Body of pancreas (tissue), 4 donors: Measurements from ENCODE around the gene PPM1H. TPM values are rescaled to one million over a fixed set of nuclear protein-coding genes. Genes with fewer than 3 reads are reported as not detected.

Experiments used
- ATAC-seq: fragments of 150-250 bp; one replicate; pipeline ENCODE4 v1.9.1; 2016
- DNase-seq, 4 donors: peaks; one replicate each; pipeline ENCODE4 v3.0.0-alpha.2; 2019
- H3K27ac ChIP-seq, 4 donors: fragments of 200-600 bp; sonication (generic); 1 replicate in 3 of 4; 2 replicates in 1 of 4; pipeline versions ENCODE4 v1.5.1 to v1.6.1; 2016 to 2019; ENCODE audit warnings: mild to moderate bottlenecking in 1 of 4, mixed read lengths in 1 of 4, moderate library complexity in 1 of 4
- H3K27me3 ChIP-seq, 2 donors: fragments of 200-600 bp; sonication (generic); one replicate each; pipeline ENCODE4 v1.6.0; 2016; ENCODE audit warnings: mild to moderate bottlenecking in 1 of 2
- H3K36me3 ChIP-seq, 2 donors: fragments of 200-600 bp; sonication (generic); replicated peaks in 1 of 2; 2 replicates each; pipeline ENCODE4 v1.5.1; 2016; ENCODE audit warnings: low read depth in 2 of 2; ENCODE audit not compliant: insufficient read depth in 1 of 2
- H3K4me1 ChIP-seq: fragments of 200-600 bp; sonication (generic); one replicate; pipeline ENCODE4 v1.6.0; 2016
- H3K4me3 ChIP-seq, 2 donors: fragments of 200-600 bp; sonication (generic); 1 replicate in 1 of 2; 2 replicates in 1 of 2; pipeline ENCODE4 v1.5.1; 2016 to 2019
- H3K9me3 ChIP-seq, 3 donors: fragments of 200-600 bp; sonication (generic); 1 replicate in 2 of 3; 2 replicates in 1 of 3; pipeline ENCODE4 v1.5.1; 2016
- CTCF ChIP-seq, 7 experiments: fragments of 450-650 bp in 4 of 7; fragments of 200-600 bp in 3 of 7; sonication (generic) in 3 of 7; IDR thresholded peaks; one replicate each; pipeline ENCODE4 v1.5.1; 2016 to 2019; ENCODE audit warnings: antibody characterized with exemption in 7 of 7
- POLR2A ChIP-seq, 3 donors: fragments of 450-650 bp; IDR thresholded peaks; one replicate each; pipeline ENCODE4 v1.6.1; 2016; ENCODE audit warnings: antibody characterized with exemption in 3 of 3, mild to moderate bottlenecking in 2 of 3
- WGBS, 2 donors: methylation state at CpG; one replicate each; pipeline ENCODE4 v1.1.5; 2017; 5-methylcytosine and 5-hydroxymethylcytosine counted together
- intact Hi-C: fragments of 100-400 bp; cut with DNase I; formaldehyde crosslinking; loops from one replicate; pipeline ENCODE4 v1.15.1; 2023
- total RNA-seq, 2 donors: library from RNA; depleted of rRNA; stranded (reverse); fragments of >200 nt; gene quantifications; one replicate each; pipeline ENCODE4 v1.1.0, GENCODE V29; 2016

The PPM1H gene
- total RNA-seq, 2 donors from 2014 or later = 4.9 to 6.3 TPM

GRCh38 chr12:62618319-62618718 is 316.6 kb downstream of the PPM1H start:
- ATAC-seq (no peak), DNase-seq (no peak)
- Histone ChIP-seq H3K4me3 (no peak overlapping the region), H3K27me3 (no peaks in the 10 kb centered on the region), H3K4me1 (no peaks in the 10 kb centered on the region), H3K27ac (no peak overlapping the region), H3K36me3 (no peaks in the 10 kb centered on the region), H3K9me3 (no peaks in the 10 kb centered on the region)
- intact Hi-C loops = no loop called here
- TF ChIP-seq CTCF (IDR thresholded peaks at IDR 0.05) (no peak), POLR2A (IDR thresholded peaks at IDR 0.05) (no peak)

- H3K4me1 ChIP-seq = no peaks in the 10 kb centered on the region
- 90 to 97% methylated on average over 1 of the region's 1 CpG for WGBS, 2 donors
- ATAC-seq (no peak), DNase-seq (no peak)
- no peaks in the 10 kb centered on the region for H3K9me3 ChIP-seq
- no peaks in the 10 kb centered on the region for H3K27me3 ChIP-seq
- intact Hi-C loops = no loop called here
- H3K27ac ChIP-seq = no peak overlapping the region
- TF ChIP-seq POLR2A (IDR thresholded peaks at IDR 0.05) = no peak
- no peak for TF ChIP-seq CTCF (IDR thresholded peaks at IDR 0.05)
- H3K4me3 ChIP-seq = no peak overlapping the region
- no peaks in the 10 kb centered on the region for H3K36me3 ChIP-seq
Observed at GRCh38 chr12:62613081-62613480, 321.9 kb downstream of the PPM1H start.

- H3K4me1 ChIP-seq = peaks cover 15% of the 10 kb centered on the region
- DNase-seq (no peak), ATAC-seq (no peak)
- 100% methylated on average over 1 of the region's 1 CpG for whole genome bisulfite sequencing, 2 donors
- no peaks in the 10 kb centered on the region for H3K27me3 ChIP-seq
- no peaks in the 10 kb centered on the region for H3K9me3 ChIP-seq
- no peak for TF ChIP-seq CTCF (IDR thresholded peaks at IDR 0.05)
- TF ChIP-seq POLR2A (IDR thresholded peaks at IDR 0.05) = no peak
- no peak overlapping the region for H3K4me3 ChIP-seq
- intact Hi-C loops = no loop called here
- H3K27ac ChIP-seq = no peak overlapping the region
- H3K36me3 ChIP-seq = no peaks in the 10 kb centered on the region
Observed at GRCh38 chr12:62606654-62607053, 328.3 kb downstream of the PPM1H start.

GRCh38 chr12:62605981-62606380 is 329.0 kb downstream of the PPM1H start:
- WGBS, 2 donors = 98% methylated on average over 2 of the region's 2 CpGs
- no peak overlapping the region for H3K27ac ChIP-seq
- no peaks in the 10 kb centered on the region for H3K27me3 ChIP-seq
- H3K9me3 ChIP-seq = no peaks in the 10 kb centered on the region
- intact Hi-C loops = no loop called here
- no peaks in the 10 kb centered on the region for H3K36me3 ChIP-seq
- DNase-seq (no peak), ATAC-seq (no peak)
- peaks cover 19% of the 10 kb centered on the region for H3K4me1 ChIP-seq
- no peak for TF ChIP-seq CTCF (IDR thresholded peaks at IDR 0.05)
- TF ChIP-seq POLR2A (IDR thresholded peaks at IDR 0.05) = no peak
- H3K4me3 ChIP-seq = no peak overlapping the region

GRCh38 chr12:62604871-62605270 is 330.1 kb downstream of the PPM1H start:
- H3K27ac ChIP-seq = no peak overlapping the region

More at GRCh38 chr12:62604871-62605270, 330.1 kb downstream of the PPM1H start:
- 51 to 68% methylated on average over 4 of the region's 4 CpGs for WGBS, 2 donors
- TF ChIP-seq POLR2A (IDR thresholded peaks at IDR 0.05) (no peak), CTCF (IDR thresholded peaks at IDR 0.05) (no peak)
- ATAC-seq (no peak), DNase-seq (no peak)
- peaks cover 19% of the 10 kb centered on the region for H3K4me1 ChIP-seq
- no peaks in the 10 kb centered on the region for H3K36me3 ChIP-seq
- no peak overlapping the region for H3K4me3 ChIP-seq
- no peaks in the 10 kb centered on the region for H3K27me3 ChIP-seq
- intact Hi-C loops = no loop called here
- no peaks in the 10 kb centered on the region for H3K9me3 ChIP-seq
